ENCODE measurements around the gene TRAF1.

TRAF1 gene

DNA sequence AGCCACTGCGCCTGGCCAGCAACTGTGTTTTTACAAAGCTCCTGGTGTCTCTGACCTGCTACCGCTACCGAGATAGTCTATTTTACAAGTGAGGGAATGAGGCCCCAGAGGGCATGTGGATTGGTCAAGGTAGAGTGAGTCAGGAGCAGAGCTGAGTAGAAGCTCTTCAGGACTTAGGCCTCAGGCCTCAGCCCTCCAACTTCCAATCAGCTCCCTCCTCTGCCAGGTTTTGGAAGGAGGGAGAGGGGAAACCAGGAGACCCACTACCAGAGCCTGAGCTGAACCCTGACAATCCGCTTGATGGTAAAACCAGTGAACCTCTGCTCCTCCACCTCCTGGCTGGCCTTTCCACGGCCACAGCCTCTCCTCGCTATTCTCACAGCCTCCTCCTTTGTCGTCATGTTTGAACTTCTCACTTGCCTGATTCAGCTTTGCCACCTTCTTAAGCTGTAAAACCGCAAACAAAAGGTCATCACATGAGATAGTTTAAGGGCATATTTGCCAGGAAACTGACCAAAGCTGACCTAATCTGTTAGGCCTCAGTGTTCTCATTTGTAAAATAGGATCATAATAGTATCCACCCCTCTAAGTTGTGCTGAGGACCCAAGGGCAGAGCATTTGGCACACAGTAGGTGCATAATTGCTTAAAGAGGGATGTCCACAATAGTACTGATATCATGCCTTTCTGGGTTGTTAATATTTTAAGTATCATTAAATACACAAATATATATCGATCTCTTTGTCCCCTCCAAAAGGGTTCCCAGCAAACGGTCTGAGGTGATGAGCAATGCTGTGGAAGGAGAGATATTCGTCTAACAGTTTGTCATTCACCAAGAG is 1.7 kb downstream of the TRAF1 start:
- no peak for DNase-seq (ENCODE audit: low read depth)

DNA sequence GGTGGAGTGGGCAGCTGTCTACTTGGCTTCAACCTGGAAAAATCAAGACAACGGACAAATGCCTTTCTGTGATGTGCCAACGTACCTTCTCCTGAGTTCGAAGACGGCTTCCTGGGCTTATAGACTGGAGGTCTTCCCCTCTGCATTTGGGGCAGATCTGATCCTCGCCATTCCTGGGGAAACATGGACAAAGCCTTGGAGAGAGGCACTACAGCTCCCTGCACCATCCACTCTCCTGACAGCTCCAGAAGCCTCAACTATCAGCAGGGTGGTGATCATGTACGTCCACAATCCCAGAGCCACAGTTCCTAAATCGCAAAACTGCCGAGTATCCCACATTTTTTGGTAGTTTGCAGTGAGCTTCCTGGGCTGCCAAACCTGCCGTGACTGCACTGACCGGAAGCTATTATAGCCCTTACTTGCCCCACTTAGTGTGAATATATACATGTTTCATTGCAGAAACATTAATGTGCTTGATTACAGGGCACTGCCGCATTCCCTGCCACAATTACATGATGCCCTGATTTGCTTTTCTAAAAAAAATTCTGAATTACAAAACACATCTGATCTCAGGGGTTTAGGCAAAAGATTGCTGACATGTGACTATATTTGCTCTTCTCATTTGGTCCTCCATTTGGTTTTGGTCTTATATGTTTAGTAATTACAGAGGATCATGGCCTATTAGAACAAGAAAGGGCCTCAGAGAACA is 2.8 kb downstream of the TRAF1 start:
- no peak for DNase-seq (ENCODE audit: low read depth)

DNA sequence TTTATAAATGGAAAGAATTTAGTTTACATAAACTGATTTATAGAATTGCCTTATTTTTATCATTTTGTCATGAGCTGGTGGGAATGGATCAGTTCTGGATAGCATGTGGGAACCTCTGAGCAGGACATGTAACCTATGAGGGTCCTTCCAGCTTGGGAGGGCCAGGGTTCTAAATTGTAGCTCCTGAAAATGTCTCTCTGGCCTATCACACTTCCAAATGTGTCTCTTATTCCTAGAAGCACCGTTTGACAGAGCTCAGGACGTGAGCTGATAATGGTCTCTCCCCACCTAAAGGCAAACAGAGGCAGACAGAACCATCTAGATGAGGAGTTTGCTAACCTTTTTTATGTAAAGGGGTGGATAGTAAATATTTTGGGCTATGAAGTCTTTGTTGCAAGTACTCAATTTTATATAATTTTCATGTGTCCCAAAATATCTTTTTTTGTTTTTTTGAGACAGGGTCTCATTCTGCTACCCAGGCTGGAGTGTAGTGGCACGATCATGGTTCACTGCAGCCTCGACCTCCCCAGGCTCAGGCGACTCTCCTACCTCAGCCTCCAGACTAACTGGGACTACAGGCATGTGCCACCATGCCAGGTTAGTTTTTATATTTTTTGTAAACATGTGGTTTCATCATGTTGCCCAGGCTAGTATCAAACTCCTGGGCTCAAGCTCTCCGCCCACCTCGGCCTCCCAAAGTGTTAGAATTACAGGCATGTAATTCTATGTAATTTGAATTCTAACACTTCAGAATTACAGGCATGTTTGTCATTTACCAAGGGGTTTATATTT is 4.0 kb downstream of the TRAF1 start:
- DNase-seq (ENCODE audit: low read depth), result no peak

DNA sequence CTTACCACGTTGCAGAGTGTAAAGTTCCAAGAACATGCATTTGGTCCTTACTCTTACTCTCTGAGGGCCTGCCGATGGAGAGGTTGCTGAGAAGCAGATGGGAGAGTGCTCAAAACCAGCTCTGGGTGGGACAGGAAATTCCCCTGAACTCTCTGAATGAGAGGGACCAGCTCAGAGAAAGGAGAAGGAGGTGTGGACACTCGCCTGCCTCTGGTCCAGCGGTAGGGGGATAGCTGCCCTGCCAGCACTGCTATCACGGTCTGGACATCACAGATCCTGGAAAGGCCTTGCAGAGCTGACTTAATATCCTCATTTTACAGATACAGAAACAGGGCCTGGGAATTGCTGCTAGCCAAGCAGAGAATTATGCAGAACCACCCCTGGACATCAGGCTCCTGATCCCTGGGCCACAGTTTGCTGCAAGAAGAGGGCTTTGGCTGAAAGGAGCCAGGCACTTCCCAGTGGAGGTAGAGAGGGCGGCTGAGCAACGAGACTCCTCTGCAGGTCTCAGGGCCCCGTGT is 4.9 kb downstream of the TRAF1 start:
- no peak for DNase-seq (ENCODE audit: low read depth)

DNA sequence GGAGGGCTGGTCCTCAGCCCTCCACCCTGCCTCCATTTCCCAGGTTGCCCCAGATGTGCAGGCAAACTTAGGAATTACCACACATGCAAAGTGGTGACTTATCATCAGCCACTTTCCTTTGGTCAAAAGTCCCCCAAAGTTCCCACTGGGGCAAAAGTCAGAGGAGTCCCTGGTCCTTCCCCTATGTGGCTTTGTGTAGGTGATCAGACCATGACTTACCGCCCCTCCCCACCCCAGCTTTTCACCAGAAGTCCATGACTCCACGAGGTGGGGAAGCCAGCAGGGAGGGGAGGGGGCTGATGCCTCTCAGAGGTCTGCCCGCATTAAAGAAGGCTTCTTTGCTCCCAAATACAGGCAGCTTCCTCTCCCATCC is 5.8 kb downstream of the TRAF1 start:
- DNase-seq (ENCODE audit: low read depth), result no peak

DNA sequence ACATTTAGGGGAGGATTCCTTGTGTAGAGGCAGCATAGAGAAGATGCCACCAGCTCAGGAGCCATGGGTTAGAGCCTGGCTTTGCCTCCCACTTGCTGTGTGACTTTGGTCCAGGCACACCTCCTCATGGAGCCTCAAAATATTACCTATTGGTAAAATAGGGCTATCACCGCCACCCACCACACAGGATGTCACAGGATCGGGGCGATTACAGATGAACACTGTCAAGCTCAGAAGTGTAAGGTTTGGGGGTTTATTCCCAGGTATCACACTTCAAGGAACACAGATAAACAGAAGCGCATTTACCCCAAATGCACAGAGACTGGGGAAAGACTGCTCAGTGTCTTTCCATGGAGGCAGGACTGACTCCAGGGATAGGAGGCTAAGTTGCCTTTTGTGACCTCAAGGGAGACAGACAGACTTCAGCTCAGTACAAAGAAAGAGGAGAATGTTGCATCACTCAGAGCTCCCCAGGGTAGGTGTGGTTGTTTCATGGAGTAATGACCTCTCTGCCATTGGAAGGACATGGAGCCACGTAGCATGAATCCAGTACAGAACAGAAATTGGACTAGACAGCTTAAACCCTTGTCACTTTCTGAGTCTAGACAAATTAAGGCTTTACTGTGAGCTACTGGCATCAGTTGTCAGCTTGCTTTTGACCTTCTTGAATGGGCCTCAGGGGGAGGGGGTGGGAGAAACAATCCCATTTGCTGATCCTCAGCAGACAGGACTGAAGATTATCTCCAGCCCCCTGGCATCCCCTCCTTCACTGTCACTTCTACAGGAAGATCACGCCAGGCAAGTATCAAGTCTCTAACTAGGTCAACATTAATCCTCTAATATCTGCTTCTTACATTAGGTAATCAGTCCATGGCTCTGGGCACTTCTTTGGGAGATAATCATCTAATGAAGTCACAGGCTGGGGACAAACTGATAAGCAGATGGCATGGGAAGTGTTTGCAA is 6.5 kb downstream of the TRAF1 start:
- no peak for DNase-seq (ENCODE audit: low read depth)

DNA sequence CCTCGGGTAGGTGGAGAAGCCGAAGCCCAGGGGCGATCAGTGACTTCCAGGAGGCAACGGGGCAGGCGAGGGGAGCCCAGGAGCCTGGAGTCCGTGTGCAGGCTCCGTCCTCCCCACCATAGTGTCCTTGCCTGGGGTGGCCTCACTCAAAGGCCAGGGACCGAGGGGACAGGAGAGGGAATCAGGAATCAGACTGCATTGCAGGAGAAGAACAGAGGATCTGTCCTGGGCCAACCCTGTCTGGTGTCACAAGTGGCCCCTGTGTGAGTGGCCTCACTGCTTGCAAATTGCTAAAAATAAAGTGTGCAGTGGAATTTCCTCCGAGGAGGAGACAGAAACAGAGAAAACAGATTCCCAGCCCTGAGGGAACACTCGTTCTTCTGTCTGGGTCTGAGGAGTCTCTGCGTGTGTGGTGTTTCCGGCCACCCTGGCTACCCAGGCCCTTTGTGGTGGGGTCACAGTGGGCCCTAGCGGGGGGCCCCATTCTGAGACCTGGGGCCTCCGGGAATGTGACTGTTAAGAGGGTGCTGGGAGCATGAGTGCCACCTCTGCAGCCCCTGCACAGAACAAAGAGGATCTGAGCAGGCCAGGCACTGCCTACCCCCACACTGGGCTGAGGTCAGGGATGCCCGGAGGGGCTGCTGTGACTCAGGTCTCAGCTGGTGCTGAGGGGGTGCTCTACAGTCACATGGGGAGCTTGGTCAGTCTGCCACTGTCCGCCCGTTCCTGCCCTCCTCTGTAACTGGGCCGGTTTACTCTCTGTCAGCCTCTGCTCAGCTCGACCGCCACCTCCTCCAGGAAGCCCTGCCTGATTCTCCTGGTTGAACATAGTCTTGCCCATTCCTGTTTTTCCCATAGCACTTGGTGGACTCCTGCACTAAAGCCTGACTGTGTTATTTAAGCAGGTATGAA is 7.4 kb downstream of the TRAF1 start:
- no peak for DNase-seq (ENCODE audit: low read depth)

DNA sequence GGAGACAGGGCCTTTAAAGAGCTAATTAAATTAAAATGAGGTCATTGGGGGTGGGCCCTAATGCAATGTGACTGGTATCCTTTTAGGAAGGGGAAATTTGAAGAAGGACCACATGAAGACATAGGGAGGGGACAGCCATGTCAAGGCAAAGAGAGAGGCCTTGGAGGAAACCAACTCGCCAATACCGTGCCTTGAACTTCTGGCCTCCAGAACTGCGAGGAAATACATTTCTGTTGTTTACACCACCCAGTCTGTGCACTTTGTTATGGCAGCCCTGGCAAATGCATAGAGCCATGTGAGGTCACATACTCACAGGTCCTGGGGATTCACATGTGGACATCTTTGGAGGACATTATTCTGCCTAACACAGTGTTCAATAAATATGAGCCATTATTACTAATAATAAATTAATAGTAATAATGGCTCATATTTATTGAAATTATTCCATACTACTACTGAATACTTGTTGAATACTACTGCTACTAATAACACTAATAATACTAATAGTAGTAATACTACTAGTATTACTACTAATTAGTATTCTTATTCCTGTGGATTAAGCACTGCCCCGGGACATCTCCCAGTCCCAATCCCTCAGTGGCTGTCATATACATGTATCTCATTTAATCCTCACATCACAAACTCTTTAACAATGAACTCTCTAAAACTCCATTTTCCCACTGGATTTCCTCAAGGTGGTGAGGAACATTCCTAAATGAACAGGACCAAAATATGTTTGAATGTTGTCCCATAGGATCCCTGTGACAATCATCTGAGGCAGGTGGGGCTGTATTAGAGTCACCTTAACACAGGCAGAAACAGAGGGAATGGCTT is 8.4 kb downstream of the TRAF1 start:
- DNase-seq (ENCODE audit: low read depth), result no peak

DNA sequence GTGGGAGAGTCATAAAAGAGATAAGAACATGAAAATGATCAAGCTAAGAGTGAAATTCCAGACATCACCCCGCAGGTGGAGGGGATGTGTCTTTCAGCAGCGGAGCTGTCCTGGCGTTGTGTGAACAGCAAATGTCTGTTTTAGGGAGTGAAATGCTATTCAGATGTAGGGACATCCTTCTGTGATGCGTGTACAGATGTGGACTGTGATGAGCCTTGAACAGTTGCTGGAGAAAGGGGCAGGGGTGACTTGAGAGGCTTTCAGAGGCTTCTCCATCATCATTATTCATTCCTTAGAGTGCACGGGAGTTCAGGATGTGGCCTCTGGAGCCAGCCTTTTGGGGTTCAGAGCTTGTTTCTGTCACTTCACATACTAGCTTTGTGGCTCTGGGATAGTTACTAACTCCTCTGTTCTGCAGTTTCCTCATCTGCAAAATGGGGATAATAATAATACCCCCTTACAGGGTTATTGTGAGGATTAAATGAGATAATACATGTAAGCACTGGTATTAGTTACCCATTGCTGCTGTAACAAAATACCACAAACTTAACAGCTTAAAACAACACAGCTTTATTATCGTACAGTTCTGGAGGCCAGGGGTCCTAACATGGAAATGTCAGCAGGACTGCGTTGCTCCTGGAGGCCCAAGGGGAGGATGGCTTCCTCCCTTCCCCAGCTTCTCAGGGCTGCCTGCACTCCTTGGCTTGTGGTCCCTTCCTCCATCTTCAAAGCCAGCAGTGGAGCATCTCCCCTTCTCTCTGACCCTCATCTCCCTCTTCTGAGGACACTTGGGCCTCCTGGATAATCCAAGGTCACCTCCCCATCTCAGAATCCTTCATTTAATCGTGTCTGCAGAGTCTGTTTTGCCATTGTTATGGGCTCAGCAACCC is 9.4 kb downstream of the TRAF1 start:
- no peak for DNase-seq (ENCODE audit: low read depth)

DNA sequence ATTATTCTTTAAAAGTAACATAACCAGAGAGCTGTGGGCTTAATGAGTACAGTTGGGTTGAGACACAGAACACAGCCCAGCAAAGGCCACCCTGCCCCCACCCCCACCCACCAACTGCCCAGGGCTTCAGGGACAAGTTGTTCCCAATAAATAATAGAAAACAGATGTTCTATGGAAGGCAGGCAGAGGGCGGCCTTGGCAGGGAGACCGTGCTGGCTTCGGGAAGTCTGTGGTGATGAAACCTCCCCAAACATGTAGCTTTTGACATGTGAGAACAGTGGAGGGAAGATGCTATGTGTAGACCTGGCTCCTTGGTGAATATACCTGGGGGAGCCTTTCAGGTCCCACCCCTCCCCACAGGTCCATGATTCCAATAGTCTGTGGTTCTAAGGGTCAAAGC is 10.0 kb downstream of the TRAF1 start:
- no peak for DNase-seq (ENCODE audit: low read depth)

DNA sequence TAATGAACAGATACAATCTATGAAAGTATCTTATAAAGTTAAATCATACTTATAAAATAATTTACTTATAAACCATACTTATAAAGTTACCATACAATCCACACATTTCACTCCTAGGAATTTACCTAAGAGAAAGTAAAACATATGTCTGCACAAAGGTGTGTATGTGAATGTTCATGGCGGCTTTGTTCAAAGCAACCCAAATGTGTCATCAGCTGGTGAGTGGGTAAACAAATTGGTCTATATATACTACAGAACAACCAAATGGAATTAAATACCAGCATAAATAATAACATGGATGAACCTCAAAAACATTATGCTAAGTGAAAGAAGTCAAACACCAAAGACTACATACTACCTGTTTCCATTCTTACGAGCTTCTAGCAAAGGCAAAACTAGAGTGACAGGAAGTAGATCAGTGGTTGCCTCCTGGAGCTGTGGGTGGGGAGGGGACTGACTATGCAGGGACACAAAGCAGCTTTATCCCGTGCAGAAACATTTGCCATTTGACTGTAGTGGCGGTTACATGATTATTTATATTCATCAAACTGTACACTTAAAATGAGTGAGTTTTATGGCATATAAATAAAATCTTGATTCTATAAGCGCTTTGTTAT is 10.6 kb downstream of the TRAF1 start:
- DNase-seq (ENCODE audit: low read depth), result no peak

DNA sequence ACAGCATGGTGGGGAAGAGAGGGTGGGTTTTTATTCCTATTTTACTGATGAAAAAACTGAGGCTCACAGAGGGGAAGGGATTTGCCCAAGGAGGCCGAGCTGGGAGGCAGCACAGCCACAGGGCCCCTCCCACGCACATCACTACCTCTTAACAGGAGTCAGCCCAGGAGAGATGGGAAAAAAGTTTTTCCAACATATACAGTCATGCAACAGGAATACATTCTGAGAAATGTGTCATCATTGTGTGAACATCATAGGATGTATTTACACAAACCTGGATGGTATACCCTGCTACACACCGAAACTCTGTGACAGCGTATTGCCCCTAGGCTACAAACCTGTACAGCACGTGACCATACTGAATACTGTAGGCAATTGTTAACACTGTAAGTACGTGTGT is 11.6 kb downstream of the TRAF1 start:
- no peak for DNase-seq (ENCODE audit: low read depth)

DNA sequence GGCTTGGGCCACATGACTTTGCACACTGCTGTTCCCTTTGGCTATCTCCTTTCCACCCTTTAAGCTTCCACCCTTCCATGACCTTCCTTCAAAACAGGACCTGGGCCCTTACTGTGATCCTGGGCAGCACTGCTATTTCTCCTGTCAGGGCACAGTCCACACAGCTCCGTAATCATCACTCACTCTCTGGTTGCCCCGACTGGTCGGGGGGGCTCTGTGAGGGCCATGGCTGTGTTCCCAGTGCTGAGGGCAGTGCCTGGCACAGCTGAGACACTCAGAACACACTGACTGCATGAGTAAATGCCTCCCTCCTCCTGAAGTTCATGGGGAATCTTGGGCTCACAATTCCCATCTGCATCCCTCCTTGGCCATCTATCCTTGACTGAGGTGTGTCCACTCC is 12.2 kb downstream of the TRAF1 start:
- DNase-seq (ENCODE audit: low read depth), result no peak

DNA sequence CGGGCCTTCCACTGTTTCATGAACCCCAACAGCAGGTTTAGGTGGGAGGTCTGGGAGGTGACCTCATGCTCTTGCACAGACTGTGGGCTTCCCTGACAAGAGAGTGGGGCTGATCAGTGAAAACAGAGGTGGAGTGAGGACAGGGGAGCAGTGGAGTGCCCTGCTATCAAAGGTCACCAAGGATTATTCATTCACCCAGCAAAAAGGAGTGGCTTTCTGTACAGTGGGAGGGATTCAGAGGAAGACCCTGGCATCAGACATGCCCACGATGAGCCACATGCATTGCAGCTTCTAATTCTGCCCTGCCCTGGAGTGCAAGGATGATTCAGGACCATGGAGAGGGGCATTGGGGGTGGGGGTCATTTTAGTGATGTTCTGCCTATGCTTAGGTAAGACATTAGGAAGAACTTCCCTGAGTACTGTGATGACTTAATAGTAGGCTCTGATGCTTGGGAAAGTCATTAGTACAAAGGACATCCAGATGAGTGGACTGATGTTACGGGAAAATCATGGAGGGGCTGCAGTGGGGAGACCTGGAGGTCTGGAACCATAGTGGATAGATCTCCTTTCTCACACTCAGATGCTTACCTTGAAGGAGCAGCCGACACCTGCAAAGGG is 12.8 kb downstream of the TRAF1 start:
- DNase-seq (ENCODE audit: low read depth), result no peak

DNA sequence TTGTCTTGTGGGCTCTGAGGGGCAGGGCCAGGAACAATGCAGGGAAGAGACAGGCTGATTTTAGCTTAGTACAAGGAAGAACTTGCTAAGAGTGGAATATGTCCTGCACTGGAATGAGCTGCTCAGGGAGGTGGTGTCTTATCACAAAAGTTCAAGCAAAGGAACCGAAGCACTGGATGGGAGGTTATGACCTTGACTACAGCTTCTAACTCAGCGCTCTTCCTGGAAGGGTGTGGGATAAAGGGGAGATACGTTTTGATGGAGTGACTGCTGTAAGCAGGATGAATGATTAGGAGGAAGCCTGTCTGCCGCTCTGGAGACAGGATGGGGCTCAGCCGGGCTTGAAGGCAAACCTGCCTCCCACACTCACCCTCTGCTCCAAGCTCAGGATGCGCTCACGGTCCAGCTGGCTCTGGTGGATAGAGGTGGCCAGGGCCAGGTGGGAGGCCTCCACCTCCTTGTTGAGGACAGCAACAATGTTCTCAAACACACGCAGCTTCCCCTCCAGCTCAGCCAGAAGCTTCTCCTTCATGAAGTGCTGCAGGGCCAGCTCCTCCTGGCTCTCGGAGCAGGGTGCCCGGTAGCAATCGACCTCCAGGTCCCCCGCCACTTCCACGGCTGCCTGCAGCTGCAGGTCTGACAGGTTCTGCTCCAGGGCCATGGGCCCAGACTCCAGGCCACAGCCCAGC is 13.5 kb downstream of the TRAF1 start:
- DNase-seq (ENCODE audit: low read depth), result no peak

DNA sequence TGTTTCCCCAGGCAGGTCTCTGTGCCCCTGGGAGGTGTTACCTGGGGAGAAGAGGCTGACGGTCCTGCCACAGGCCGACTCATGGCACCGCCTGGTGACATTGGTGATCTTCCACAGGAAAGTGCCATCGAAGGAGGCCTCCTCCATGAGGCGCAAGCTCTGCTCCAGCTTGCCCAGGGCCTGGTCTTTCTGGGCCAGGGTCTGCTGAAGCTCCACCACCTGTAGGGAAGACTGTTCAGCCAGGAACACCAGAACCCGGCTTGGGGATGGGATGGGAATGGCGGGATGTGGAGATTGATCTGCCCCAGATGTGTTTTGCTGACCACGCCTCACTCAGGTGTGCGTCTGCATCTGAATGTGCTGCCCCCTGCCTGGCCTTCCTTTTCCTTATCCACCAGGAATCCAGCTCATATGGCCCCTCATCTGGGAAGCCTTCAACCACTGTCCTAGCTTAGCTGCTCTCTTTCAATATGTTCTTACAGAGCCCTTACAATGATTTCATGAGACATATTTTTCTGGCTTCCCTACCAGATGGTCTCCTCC is 15.2 kb downstream of the TRAF1 start:
- DNase-seq (ENCODE audit: low read depth), result no peak

DNA sequence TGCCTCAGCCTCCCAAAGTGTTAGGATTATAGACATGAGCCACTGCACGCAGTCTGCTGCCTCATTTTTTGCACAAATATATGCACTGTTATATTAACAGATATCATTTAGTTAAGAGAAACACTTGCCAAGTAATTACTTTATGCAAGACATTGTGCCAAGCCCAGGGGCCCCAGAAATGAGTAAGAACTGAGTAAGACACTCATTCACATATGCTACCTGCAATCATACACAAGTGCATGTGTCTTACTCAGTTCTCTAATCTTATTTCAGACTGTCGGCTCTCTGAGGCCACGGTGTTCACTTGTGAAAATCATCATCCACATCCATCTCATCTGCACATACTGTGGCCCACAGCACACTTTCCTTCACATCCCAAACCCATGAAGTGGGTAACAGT is 16.0 kb downstream of the TRAF1 start:
- no peak for DNase-seq (ENCODE audit: low read depth)

All from stimulated activated CD8-positive, alpha-beta memory T cell treated with anti-CD3 and anti-CD28 coated beads, Interleukin-4, amount 100 ng/mL, for 24 hours (primary cell).